ENCODE data around the gene MORC1. TPM values are rescaled to one million over a fixed set of nuclear protein-coding genes. Genes with fewer than 3 reads are reported as not detected.

The MORC1 gene
- total and polyA plus RNA-seq, 4 donors = 0.02 to 0.33 (median 0.13) TPM

DNA sequence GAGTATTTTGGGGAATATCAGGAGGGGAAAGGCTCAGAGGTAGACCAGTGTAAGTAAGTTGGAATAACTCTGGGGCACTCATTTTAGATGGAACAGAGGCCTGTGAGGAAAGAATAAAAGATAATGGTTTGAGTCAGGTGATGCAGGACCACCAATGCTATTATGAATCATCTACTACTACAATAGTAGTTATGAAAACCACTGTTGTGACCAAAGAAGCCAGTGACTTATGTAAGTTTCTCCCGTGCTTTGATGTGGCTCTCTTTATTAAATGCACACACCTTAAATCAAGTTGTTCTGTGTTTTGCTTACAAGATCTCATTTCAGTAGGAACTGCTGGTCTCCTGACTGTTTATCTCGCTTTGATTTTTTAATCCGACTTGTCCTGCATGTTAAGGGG, 151.2 kb downstream of the MORC1 start:
- WGBS = 91% methylated on average over 3 of the region's 3 CpGs
- no peaks in the 10 kb centered on the region for H3K9me3 ChIP-seq (ENCODE audit: control insufficient read depth in 4 of 4, low read length in 3 of 4)
- no peak overlapping the region for H3K27ac ChIP-seq (ENCODE audit: low read depth in 1 of 2, low read length in 2 of 2)
- no peak overlapping the region for H3K9ac ChIP-seq (ENCODE audit: low read depth in 1 of 2, low read length in 2 of 2)
- TF ChIP-seq, protein P1, sequence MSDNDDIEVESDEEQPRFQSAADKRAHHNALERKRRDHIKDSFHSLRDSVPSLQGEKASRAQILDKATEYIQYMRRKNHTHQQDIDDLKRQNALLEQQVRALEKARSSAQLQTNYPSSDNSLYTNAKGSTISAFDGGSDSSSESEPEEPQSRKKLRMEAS (IDR thresholded peaks at IDR 0.05) = no peak
- TF ChIP-seq RXRA (IDR thresholded peaks at IDR 0.05) = no peak
- no peak for TF ChIP-seq YY1 (IDR thresholded peaks at IDR 0.05)
- TF ChIP-seq, protein P2, sequence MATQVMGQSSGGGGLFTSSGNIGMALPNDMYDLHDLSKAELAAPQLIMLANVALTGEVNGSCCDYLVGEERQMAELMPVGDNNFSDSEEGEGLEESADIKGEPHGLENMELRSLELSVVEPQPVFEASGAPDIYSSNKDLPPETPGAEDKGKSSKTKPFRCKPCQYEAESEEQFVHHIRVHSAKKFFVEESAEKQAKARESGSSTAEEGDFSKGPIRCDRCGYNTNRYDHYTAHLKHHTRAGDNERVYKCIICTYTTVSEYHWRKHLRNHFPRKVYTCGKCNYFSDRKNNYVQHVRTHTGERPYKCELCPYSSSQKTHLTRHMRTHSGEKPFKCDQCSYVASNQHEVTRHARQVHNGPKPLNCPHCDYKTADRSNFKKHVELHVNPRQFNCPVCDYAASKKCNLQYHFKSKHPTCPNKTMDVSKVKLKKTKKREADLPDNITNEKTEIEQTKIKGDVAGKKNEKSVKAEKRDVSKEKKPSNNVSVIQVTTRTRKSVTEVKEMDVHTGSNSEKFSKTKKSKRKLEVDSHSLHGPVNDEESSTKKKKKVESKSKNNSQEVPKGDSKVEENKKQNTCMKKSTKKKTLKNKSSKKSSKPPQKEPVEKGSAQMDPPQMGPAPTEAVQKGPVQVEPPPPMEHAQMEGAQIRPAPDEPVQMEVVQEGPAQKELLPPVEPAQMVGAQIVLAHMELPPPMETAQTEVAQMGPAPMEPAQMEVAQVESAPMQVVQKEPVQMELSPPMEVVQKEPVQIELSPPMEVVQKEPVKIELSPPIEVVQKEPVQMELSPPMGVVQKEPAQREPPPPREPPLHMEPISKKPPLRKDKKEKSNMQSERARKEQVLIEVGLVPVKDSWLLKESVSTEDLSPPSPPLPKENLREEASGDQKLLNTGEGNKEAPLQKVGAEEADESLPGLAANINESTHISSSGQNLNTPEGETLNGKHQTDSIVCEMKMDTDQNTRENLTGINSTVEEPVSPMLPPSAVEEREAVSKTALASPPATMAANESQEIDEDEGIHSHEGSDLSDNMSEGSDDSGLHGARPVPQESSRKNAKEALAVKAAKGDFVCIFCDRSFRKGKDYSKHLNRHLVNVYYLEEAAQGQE (IDR thresholded peaks at IDR 0.05) = no peak
- no peak for TF ChIP-seq EGR1 (IDR thresholded peaks at IDR 0.05; ENCODE audit: low read depth in 2 of 2)
- no peak for TF ChIP-seq JUND (IDR thresholded peaks at IDR 0.05)
- TF ChIP-seq, protein P3, sequence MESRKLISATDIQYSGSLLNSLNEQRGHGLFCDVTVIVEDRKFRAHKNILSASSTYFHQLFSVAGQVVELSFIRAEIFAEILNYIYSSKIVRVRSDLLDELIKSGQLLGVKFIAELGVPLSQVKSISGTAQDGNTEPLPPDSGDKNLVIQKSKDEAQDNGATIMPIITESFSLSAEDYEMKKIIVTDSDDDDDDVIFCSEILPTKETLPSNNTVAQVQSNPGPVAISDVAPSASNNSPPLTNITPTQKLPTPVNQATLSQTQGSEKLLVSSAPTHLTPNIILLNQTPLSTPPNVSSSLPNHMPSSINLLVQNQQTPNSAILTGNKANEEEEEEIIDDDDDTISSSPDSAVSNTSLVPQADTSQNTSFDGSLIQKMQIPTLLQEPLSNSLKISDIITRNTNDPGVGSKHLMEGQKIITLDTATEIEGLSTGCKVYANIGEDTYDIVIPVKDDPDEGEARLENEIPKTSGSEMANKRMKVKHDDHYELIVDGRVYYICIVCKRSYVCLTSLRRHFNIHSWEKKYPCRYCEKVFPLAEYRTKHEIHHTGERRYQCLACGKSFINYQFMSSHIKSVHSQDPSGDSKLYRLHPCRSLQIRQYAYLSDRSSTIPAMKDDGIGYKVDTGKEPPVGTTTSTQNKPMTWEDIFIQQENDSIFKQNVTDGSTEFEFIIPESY (IDR thresholded peaks at IDR 0.05) = no peak
- TF ChIP-seq, protein P4, sequence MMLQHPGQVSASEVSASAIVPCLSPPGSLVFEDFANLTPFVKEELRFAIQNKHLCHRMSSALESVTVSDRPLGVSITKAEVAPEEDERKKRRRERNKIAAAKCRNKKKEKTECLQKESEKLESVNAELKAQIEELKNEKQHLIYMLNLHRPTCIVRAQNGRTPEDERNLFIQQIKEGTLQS (IDR thresholded peaks at IDR 0.05) = no peak
- TF ChIP-seq FOXA2 (IDR thresholded peaks at IDR 0.05) = no peak
- no peak for TF ChIP-seq FOXA1 (IDR thresholded peaks at IDR 0.05)
- TF ChIP-seq NR2F2 (IDR thresholded peaks at IDR 0.05) = no peak
- no peak for TF ChIP-seq SP1 (IDR thresholded peaks at IDR 0.05)
- TF ChIP-seq HNF4A (conservative IDR thresholded peaks at IDR 0.05) = no peak
- no peak for TF ChIP-seq TAF1 (conservative IDR thresholded peaks at IDR 0.05)
- TF ChIP-seq HNF4G (IDR thresholded peaks at IDR 0.05) = no peak
- TF ChIP-seq GABPA (IDR thresholded peaks at IDR 0.05 in 1 of 2, conservative IDR thresholded peaks at IDR 0.05 in 1 of 2) = no peak
- TF ChIP-seq RAD21 (IDR thresholded peaks at IDR 0.05) = no peak
- no peaks in the 10 kb centered on the region for H3K4me1 ChIP-seq (ENCODE audit: control insufficient read depth in 4 of 4, insufficient read depth in 4 of 4, low read length in 3 of 4)
- DNase-seq (ENCODE audit: low spot score) = no peak
- no peak overlapping the region for H3K4me3 ChIP-seq (ENCODE audit: low read depth in 1 of 3, low read length in 3 of 3)
- H3K36me3 ChIP-seq (ENCODE audit: control insufficient read depth in 4 of 4, insufficient read depth in 3 of 4, low read depth in 1 of 4, low read length in 3 of 4) = no peaks in the 10 kb centered on the region
- H3K27me3 ChIP-seq (ENCODE audit: control insufficient read depth in 4 of 4, insufficient read depth in 4 of 4, low read length in 3 of 4) = no peaks in the 10 kb centered on the region

DNA sequence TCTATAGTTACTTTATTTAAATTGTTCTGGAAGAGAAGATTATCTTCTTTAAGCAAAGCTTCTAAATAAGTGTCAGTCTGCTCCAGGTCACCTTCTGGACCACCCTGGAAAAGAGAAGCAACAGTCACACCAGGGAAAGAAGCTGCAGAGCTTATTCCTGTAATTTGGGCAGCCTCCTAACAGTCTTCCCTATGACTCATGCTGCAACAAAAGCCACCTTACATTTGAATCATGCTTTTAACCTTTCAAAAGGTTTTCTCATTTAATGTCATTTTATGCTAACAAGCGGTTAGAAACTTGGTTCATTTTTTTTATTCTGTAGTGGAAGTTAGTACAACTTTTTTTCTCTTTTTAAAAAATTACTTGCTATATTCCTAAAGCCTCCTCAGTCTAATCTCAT, 158.9 kb downstream of the MORC1 start:
- TF ChIP-seq EGR1 (IDR thresholded peaks at IDR 0.05; ENCODE audit: low read depth in 2 of 2) = no peak
- no peak for TF ChIP-seq JUND (IDR thresholded peaks at IDR 0.05)
- no peak for TF ChIP-seq SP1 (IDR thresholded peaks at IDR 0.05)
- TF ChIP-seq, protein P5, sequence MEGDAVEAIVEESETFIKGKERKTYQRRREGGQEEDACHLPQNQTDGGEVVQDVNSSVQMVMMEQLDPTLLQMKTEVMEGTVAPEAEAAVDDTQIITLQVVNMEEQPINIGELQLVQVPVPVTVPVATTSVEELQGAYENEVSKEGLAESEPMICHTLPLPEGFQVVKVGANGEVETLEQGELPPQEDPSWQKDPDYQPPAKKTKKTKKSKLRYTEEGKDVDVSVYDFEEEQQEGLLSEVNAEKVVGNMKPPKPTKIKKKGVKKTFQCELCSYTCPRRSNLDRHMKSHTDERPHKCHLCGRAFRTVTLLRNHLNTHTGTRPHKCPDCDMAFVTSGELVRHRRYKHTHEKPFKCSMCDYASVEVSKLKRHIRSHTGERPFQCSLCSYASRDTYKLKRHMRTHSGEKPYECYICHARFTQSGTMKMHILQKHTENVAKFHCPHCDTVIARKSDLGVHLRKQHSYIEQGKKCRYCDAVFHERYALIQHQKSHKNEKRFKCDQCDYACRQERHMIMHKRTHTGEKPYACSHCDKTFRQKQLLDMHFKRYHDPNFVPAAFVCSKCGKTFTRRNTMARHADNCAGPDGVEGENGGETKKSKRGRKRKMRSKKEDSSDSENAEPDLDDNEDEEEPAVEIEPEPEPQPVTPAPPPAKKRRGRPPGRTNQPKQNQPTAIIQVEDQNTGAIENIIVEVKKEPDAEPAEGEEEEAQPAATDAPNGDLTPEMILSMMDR (IDR thresholded peaks at IDR 0.05; ENCODE audit: low read depth, low read length, missing input control) = no peak
- TF ChIP-seq FOXA1 (IDR thresholded peaks at IDR 0.05) = no peak
- no peak for TF ChIP-seq TAF1 (conservative IDR thresholded peaks at IDR 0.05)
- no peak for TF ChIP-seq NR2F2 (IDR thresholded peaks at IDR 0.05)
- TF ChIP-seq RAD21 (IDR thresholded peaks at IDR 0.05) = no peak
- TF ChIP-seq HNF4G (IDR thresholded peaks at IDR 0.05) = no peak
- TF ChIP-seq, protein P1 (IDR thresholded peaks at IDR 0.05) = no peak
- TF ChIP-seq HNF4A (conservative IDR thresholded peaks at IDR 0.05) = no peak
- no peak for TF ChIP-seq FOXA2 (IDR thresholded peaks at IDR 0.05)
- TF ChIP-seq, protein P4 (IDR thresholded peaks at IDR 0.05) = no peak
- TF ChIP-seq RXRA (IDR thresholded peaks at IDR 0.05) = no peak
- DNase-seq (ENCODE audit: low spot score) = no peak
- Histone ChIP-seq H3K27ac (ENCODE audit: low read depth in 1 of 2, low read length in 2 of 2) (no peak overlapping the region), H3K27me3 (ENCODE audit: control insufficient read depth in 4 of 4, insufficient read depth in 4 of 4, low read length in 3 of 4) (no peaks in the 10 kb centered on the region), H3K9ac (ENCODE audit: low read depth in 1 of 2, low read length in 2 of 2) (no peak overlapping the region), H3K4me3 (ENCODE audit: low read depth in 1 of 3, low read length in 3 of 3) (no peak overlapping the region), H3K36me3 (ENCODE audit: control insufficient read depth in 4 of 4, insufficient read depth in 3 of 4, low read depth in 1 of 4, low read length in 3 of 4) (no peaks in the 10 kb centered on the region), H3K9me3 (ENCODE audit: control insufficient read depth in 4 of 4, low read length in 3 of 4) (no peaks in the 10 kb centered on the region), H3K4me1 (ENCODE audit: control insufficient read depth in 4 of 4, insufficient read depth in 4 of 4, low read length in 3 of 4) (no peaks in the 10 kb centered on the region)
- WGBS = 84% methylated on average over 1 of the region's 1 CpG

Data from liver (tissue), 9 donors.